Left ventricle myocardium inferior (tissue), 1 donor: ENCODE measurements around the gene RNPS1. TPM values are rescaled to one million over a fixed set of nuclear protein-coding genes. Genes with fewer than 3 reads are reported as not detected.

ENCODE experiments used
- DNase-seq: peaks from one replicate; pipeline ENCODE4 v3.0.0-alpha.2; 2020
- H3K27ac ChIP-seq: fragments of 200-600 bp; replicated peaks from 2 replicates; pipeline ENCODE4 v1.8.0; 2021
- H3K27me3 ChIP-seq: fragments of 200-600 bp; 2 replicates; pipeline ENCODE4 v1.8.0; 2021; ENCODE audit warnings: low read depth
- H3K36me3 ChIP-seq: fragments of 200-600 bp; 2 replicates; pipeline ENCODE4 v1.8.0; 2021
- H3K4me1 ChIP-seq: fragments of 200-600 bp; 2 replicates; pipeline ENCODE4 v1.8.0; 2021
- H3K4me3 ChIP-seq: fragments of 200-600 bp; 2 replicates; pipeline ENCODE4 v1.8.0; 2021; ENCODE audit warnings: mild to moderate bottlenecking, moderate library complexity
- H3K9me3 ChIP-seq: fragments of 200-600 bp; replicated peaks from 2 replicates; pipeline ENCODE4 v1.8.0; 2021
- CTCF ChIP-seq: fragments of 200-600 bp; IDR thresholded peaks from 2 replicates; pipeline ENCODE4 v1.8.0; 2021; ENCODE audit warnings: antibody characterized with exemption, mild to moderate bottlenecking, borderline replicate concordance
- intact Hi-C: fragments of 100-400 bp; cut with micrococcal nuclease; formaldehyde crosslinking; loops from one replicate; pipeline ENCODE4 v1.11.0; 2022
- microRNA-seq: library from miRNA; unstranded; fragments of <30 nt; microRNA quantifications from one replicate; pipeline ENCODE4 v1.2.0, GENCODE V29; 2020
- total RNA-seq: library from RNA; stranded (reverse); fragmentation: NEBNext Ultra II Directional; extraction: Animal tissue kit (Norgen Biotek cat#: 25700); gene quantifications from one replicate; pipeline ENCODE4 v1.2.1, GENCODE V29; 2021
- donor health status: DM: no; HTN: yes; CAD: no; lungs with severe emphysema.

Gene RNPS1
- total RNA-seq, 1 donor from 2014 or later, result 106 TPM

DNA sequence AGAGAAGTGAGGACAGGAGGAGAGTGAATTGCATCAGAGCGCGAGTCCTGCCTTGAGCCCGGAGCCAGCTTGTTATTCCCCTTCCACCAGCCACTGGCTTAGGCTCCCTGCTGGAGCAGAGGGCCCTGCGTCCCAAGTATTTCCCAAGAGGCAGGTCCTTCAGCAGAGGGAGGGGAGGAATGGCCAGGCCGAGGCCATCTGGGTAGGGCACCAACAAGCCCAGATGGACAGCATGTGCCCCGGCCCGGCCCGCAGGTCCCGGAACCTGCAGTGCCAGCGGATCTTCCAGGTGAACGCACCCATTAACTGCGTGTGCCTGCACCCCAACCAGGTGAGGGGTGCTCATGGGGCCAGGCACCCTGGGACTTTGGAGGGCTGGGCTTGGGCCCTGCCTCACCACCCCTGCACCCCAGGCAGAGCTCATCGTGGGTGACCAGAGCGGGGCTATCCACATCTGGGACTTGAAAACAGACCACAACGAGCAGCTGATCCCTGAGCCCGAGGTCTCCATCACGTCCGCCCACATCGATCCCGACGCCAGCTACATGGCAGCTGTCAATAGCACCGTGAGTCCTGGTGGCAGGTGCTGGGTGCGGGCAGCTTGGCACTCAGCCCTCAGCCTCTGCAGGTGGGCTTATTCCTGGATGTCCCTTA lies 61.0 kb downstream of the RNPS1 start:
- H3K4me3 ChIP-seq, result peak overlapping the region; percentile 86
- peaks cover 33% of the 10 kb centered on the region for H3K36me3 ChIP-seq

DNA sequence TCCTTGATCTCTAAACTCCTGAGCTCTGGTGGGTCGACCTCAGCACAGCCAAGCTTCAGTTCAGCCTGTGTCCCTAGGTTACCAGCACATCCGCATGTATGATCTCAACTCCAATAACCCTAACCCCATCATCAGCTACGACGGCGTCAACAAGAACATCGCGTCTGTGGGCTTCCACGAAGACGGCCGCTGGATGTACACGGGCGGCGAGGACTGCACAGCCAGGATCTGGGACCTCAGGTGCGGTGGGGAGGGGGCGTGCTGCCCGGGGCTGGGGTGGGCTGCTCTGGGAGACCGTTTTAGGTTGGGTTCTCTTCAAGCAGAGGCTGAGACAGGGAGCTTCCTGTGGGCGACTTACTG lies 61.5 kb downstream of the RNPS1 start:
- peak overlapping the region; percentile 86 for H3K4me3 ChIP-seq
- H3K4me1 ChIP-seq, result peaks cover 41% of the 10 kb centered on the region
- intact Hi-C loops, result no loop called here
- peak overlapping the region; percentile 100 for H3K27ac ChIP-seq
- H3K36me3 ChIP-seq, result peaks cover 33% of the 10 kb centered on the region
- no peak for TF ChIP-seq CTCF
- DNase-seq, result no peak
- H3K27me3 ChIP-seq, result no peaks in the 10 kb centered on the region
- no peaks in the 10 kb centered on the region for H3K9me3 ChIP-seq

More for the DNA sequence above, 61.0 kb downstream of the RNPS1 start:
- H3K27me3 ChIP-seq, result no peaks in the 10 kb centered on the region
- no peak for DNase-seq
- no peak for TF ChIP-seq CTCF
- no peaks in the 10 kb centered on the region for H3K9me3 ChIP-seq
- H3K4me1 ChIP-seq, result peaks cover 46% of the 10 kb centered on the region
- intact Hi-C loops, result no loop called here
- peak overlapping the region; percentile 100 for H3K27ac ChIP-seq

DNA sequence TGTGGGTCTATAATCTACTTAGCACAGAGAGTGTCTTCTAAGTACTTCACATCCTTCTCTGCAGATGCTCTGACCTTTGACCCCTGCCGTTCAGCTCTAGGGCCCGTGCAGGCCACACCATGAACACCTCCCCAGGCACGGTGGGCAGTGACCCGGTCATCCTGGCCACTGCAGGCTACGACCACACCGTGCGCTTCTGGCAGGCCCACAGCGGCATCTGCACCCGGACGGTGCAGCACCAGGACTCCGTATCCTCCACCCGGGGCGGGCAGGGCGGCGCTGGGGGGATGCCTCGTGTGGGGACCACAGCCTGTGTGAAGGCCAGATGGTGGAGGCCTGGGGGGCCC lies 62.0 kb downstream of the RNPS1 start:
- Histone ChIP-seq H3K4me1 (peaks cover 36% of the 10 kb centered on the region), H3K27me3 (no peaks in the 10 kb centered on the region), H3K9me3 (no peaks in the 10 kb centered on the region), H3K36me3 (peaks cover 33% of the 10 kb centered on the region), H3K4me3 (peak overlapping the region; percentile 86), H3K27ac (peak overlapping the region; percentile 100)
- intact Hi-C loops, result no loop called here
- no peak for TF ChIP-seq CTCF
- DNase-seq, result no peak

DNA sequence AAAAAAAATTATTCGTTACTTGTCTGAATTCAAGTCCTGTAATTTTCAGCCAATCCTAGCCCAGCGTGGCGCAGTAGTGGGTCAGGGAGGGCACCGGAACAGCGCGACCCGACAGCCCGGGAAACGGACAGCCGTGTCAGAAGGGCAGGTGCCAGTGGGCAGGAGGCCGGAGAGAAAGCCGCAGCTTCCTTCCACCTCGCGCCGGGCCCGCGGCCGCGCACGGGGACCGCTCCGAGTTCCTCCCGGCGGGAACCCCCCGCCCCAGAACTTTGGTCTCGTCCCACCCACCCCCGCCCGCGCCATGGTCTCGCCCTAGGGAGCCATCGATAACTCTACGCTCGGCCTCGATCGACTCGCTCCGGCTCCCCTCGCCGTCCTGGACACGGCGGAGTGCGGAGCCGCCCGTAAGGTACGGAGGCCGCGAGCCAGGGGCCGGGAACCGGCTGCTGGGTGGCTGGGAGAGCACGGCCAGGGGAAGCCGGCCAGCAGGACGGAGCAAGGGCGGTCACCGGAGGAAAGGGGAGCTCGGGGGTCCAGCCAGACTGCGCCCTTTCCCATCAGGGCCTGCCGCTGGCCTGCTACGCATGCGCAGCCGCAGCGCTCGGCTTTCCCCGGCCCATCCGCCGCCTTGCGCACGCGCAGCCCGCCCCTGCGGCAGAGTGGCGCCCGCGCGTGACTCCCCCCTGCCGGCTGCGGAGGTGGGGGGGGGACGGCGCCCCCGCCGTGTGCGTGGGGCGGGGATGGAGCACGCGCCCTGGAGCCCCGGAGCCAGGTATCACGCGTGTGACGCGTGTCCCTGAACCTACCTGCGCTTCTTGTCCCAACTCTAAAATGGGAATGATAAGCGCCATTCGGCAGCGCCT lies 62.6 kb downstream of the RNPS1 start, which contains the start of gene MLST8:
TSS of gene MLST8 (plus strand) at position 351 of the 863 bp plus-strand sequence. CDS start 632 bp downstream, outside the sequence.
- peak; percentile 28 for TF ChIP-seq CTCF
- no peaks in the 10 kb centered on the region for H3K9me3 ChIP-seq
- H3K4me3 ChIP-seq, result peak within 1 kb of the TSS; percentile 86
- intact Hi-C loops, result no loop called here
- peak; percentile 88 for DNase-seq
- H3K4me1 ChIP-seq, result peaks cover 31% of the 10 kb centered on the region
- H3K27me3 ChIP-seq, result no peaks in the 10 kb centered on the region
- peak within 1 kb of the TSS; percentile 100 for H3K27ac ChIP-seq
- peaks cover 33% of the 10 kb centered on the region for H3K36me3 ChIP-seq

DNA sequence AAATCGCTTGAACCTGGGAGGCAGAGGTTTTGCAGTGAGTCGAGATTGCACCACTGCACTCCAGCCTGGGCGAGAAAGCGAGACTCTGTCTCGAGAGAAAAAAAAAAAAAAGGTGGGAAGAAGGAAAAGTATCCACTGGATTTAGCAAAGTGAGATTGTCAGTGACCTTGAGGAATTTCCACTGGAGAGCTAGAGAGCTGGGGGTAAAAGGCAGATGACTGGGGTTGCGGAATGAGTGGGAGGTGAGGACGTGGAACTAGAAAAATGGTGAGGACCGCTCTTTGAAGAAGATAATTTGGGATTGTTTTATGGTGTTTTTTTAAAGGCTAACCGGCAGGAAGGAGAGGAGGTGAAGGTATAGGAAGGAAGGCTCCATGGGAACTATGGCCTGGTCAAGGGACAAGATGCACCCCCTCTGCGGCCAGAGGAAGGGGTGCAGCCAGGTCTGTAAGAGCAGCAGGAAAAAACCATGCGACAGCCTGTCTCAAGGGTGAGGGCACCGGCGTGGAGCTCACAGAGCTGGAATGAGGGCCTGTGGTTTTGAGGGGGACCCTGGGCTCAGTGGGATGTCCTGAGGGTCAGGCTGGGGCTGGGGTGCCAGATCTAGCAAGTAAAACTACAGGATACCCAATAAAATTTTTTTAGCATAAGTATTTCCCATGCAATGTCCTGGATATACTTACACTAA lies 63.4 kb downstream of the RNPS1 start:
- DNase-seq, result no peak
- TF ChIP-seq CTCF, result no peak
- H3K9me3 ChIP-seq, result no peaks in the 10 kb centered on the region
- intact Hi-C loops, result no loop called here
- peak overlapping the region; percentile 100 for H3K27ac ChIP-seq
- peaks cover 31% of the 10 kb centered on the region for H3K36me3 ChIP-seq
- H3K27me3 ChIP-seq, result peaks cover 4% of the 10 kb centered on the region
- peak overlapping the region; percentile 86 for H3K4me3 ChIP-seq
- H3K4me1 ChIP-seq, result peaks cover 28% of the 10 kb centered on the region

Small RNA genes lying within 50 kb of the gene (microRNA-seq; reads per million reads assigned to microRNA genes)
- gene MIR3677, result not detected
- gene MIR4717, result not detected

Other genes with a start within 250 kb of the RNPS1 start
- not detected for gene NPW, start 248.3 kb downstream of the RNPS1 start, total RNA-seq
- 221 TPM for gene NHERF2, start 241.2 kb downstream of the RNPS1 start, total RNA-seq
- gene NTHL1, start 220.3 kb downstream of the RNPS1 start, total RNA-seq, result 21.7 TPM
- 80.1 TPM for gene TSC2, start 220.1 kb downstream of the RNPS1 start, total RNA-seq
- gene PKD1, start 132.2 kb downstream of the RNPS1 start, total RNA-seq, result 83.9 TPM
- gene RAB26, start 119.5 kb downstream of the RNPS1 start, total RNA-seq, result 1.7 TPM
- 26.0 TPM for gene TRAF7, start 112.3 kb downstream of the RNPS1 start, total RNA-seq
- gene CASKIN1, start 71.5 kb downstream of the RNPS1 start, total RNA-seq, result 4.0 TPM
- 27.3 TPM for gene MLST8, start 62.7 kb downstream of the RNPS1 start, total RNA-seq
- 10.9 TPM for gene BRICD5, start 57.3 kb downstream of the RNPS1 start, total RNA-seq
- 34.1 TPM for gene PGP, start 53.3 kb downstream of the RNPS1 start, total RNA-seq
- gene E4F1, start 44.5 kb downstream of the RNPS1 start, total RNA-seq, result 13.5 TPM
- gene DNASE1L2, start 31.7 kb downstream of the RNPS1 start, total RNA-seq, result 0.47 TPM
- gene ECI1, start 16.5 kb downstream of the RNPS1 start, total RNA-seq, result 165 TPM
- 6.9 TPM for gene ABCA3, start 72.6 kb upstream of the RNPS1 start, total RNA-seq
- gene CCNF, start 161.3 kb upstream of the RNPS1 start, total RNA-seq, result 0.96 TPM
- gene TEDC2, start 192.0 kb upstream of the RNPS1 start, total RNA-seq, result 1.3 TPM
- gene NTN3, start 203.2 kb upstream of the RNPS1 start, total RNA-seq, result 0.14 TPM
- 11.1 TPM for gene TBC1D24, start 207.0 kb upstream of the RNPS1 start, total RNA-seq
- gene ATP6V0C, start 245.8 kb upstream of the RNPS1 start, total RNA-seq, result 128 TPM